Measurements from ENCODE around the gene GBGT1. TPM values are rescaled to one million over a fixed set of nuclear protein-coding genes. Genes with fewer than 3 reads are reported as not detected.
A peak's percentile ranks its signal among the peaks of the same experiment; 100 is the strongest.

The GBGT1 gene
- total and polyA plus RNA-seq, 9 of the 15 experiments (the other 6 are each of a cell fraction or from before 2014, with no cell fraction given): 0.55 to 25.8 (median 13.7) TPM

DNA sequence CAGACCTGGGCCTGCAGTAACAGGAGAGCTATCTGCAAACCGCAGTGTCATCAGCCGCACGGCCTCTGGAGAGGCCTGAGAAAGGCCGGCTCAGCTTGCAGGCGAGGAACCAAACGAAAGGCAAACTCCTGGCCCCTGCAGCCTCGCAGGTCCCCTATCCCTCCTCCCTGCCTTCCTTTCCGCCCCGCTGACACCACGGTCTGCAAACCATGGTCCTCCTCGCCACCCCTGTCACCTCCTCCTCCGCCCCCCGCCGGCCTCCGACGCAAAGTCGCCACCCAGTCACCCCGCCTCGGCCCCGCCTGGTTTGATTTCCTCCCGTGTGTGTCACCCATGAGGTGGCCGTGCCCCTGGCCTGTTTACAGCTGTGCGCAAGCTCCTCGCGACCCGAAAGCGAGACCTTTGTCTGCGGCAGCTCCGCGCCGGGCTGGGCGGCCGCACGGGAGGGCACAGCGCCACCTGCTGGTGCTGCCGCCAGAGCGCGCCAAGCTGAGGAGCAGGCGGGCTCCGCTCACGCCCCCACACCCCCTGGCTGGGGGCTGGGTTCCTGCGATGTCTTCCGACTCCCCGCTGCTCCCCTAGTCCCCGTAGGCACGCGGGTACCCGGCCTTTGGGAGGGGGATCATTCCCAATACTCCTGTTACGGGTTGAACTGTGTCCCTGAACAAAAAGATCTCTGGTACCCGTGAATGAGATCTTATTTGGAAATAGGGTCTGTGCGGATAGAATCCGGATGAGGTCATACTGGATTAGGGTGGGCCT is 19.4 kb downstream of the GBGT1 start (continued):
- TF ChIP-seq, protein P1, sequence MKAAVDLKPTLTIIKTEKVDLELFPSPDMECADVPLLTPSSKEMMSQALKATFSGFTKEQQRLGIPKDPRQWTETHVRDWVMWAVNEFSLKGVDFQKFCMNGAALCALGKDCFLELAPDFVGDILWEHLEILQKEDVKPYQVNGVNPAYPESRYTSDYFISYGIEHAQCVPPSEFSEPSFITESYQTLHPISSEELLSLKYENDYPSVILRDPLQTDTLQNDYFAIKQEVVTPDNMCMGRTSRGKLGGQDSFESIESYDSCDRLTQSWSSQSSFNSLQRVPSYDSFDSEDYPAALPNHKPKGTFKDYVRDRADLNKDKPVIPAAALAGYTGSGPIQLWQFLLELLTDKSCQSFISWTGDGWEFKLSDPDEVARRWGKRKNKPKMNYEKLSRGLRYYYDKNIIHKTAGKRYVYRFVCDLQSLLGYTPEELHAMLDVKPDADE (conservative IDR thresholded peaks at IDR 0.05; ENCODE audit: control insufficient read depth, low read depth, low read length): 0 out of 2 replicates have a peak, but pooled peaks have one; percentile 37
- TF ChIP-seq EZH2 (IDR thresholded peaks at IDR 0.05; ENCODE audit: borderline replicate concordance, low read depth, low read length) (no peak), CHD4 (IDR thresholded peaks at IDR 0.05; ENCODE audit: insufficient read depth, insufficient replicate concordance, low read depth, low read length, poor library complexity, severe bottlenecking) (no peak), PTRF (tag; IDR thresholded peaks at IDR 0.05) (no peak), HNRNPK (IDR thresholded peaks at IDR 0.05; ENCODE audit: low read depth, low read length, poor library complexity, severe bottlenecking) (peak; percentile 59), SAFB2 (IDR thresholded peaks at IDR 0.05; ENCODE audit: borderline replicate concordance, low read depth, low read length, severe bottlenecking) (no peak), RAD21 (CRISPR knock-in tag; conservative IDR thresholded peaks at IDR 0.05 in 1 of 2, IDR thresholded peaks at IDR 0.05 in 1 of 2) (peak; percentile 90 to 97), MBD2 (IDR thresholded peaks at IDR 0.05; ENCODE audit: borderline replicate concordance, low read depth) (peak; percentile 45; the same call in 1 of the 2 replicates), SRSF3 (IDR thresholded peaks at IDR 0.05; ENCODE audit: insufficient read depth, low read length) (no peak), MTA2 (IDR thresholded peaks at IDR 0.05; ENCODE audit: low read depth) (peak; percentile 2; the same call in 1 of the 2 replicates), TRIM24 (IDR thresholded peaks at IDR 0.05) (peak in 1 of 2 experiments; percentile 62; a peak in 2 of 4 replicates), ARID2 (IDR thresholded peaks at IDR 0.05) (peak; percentile 92)
- TF ChIP-seq, protein P2, sequence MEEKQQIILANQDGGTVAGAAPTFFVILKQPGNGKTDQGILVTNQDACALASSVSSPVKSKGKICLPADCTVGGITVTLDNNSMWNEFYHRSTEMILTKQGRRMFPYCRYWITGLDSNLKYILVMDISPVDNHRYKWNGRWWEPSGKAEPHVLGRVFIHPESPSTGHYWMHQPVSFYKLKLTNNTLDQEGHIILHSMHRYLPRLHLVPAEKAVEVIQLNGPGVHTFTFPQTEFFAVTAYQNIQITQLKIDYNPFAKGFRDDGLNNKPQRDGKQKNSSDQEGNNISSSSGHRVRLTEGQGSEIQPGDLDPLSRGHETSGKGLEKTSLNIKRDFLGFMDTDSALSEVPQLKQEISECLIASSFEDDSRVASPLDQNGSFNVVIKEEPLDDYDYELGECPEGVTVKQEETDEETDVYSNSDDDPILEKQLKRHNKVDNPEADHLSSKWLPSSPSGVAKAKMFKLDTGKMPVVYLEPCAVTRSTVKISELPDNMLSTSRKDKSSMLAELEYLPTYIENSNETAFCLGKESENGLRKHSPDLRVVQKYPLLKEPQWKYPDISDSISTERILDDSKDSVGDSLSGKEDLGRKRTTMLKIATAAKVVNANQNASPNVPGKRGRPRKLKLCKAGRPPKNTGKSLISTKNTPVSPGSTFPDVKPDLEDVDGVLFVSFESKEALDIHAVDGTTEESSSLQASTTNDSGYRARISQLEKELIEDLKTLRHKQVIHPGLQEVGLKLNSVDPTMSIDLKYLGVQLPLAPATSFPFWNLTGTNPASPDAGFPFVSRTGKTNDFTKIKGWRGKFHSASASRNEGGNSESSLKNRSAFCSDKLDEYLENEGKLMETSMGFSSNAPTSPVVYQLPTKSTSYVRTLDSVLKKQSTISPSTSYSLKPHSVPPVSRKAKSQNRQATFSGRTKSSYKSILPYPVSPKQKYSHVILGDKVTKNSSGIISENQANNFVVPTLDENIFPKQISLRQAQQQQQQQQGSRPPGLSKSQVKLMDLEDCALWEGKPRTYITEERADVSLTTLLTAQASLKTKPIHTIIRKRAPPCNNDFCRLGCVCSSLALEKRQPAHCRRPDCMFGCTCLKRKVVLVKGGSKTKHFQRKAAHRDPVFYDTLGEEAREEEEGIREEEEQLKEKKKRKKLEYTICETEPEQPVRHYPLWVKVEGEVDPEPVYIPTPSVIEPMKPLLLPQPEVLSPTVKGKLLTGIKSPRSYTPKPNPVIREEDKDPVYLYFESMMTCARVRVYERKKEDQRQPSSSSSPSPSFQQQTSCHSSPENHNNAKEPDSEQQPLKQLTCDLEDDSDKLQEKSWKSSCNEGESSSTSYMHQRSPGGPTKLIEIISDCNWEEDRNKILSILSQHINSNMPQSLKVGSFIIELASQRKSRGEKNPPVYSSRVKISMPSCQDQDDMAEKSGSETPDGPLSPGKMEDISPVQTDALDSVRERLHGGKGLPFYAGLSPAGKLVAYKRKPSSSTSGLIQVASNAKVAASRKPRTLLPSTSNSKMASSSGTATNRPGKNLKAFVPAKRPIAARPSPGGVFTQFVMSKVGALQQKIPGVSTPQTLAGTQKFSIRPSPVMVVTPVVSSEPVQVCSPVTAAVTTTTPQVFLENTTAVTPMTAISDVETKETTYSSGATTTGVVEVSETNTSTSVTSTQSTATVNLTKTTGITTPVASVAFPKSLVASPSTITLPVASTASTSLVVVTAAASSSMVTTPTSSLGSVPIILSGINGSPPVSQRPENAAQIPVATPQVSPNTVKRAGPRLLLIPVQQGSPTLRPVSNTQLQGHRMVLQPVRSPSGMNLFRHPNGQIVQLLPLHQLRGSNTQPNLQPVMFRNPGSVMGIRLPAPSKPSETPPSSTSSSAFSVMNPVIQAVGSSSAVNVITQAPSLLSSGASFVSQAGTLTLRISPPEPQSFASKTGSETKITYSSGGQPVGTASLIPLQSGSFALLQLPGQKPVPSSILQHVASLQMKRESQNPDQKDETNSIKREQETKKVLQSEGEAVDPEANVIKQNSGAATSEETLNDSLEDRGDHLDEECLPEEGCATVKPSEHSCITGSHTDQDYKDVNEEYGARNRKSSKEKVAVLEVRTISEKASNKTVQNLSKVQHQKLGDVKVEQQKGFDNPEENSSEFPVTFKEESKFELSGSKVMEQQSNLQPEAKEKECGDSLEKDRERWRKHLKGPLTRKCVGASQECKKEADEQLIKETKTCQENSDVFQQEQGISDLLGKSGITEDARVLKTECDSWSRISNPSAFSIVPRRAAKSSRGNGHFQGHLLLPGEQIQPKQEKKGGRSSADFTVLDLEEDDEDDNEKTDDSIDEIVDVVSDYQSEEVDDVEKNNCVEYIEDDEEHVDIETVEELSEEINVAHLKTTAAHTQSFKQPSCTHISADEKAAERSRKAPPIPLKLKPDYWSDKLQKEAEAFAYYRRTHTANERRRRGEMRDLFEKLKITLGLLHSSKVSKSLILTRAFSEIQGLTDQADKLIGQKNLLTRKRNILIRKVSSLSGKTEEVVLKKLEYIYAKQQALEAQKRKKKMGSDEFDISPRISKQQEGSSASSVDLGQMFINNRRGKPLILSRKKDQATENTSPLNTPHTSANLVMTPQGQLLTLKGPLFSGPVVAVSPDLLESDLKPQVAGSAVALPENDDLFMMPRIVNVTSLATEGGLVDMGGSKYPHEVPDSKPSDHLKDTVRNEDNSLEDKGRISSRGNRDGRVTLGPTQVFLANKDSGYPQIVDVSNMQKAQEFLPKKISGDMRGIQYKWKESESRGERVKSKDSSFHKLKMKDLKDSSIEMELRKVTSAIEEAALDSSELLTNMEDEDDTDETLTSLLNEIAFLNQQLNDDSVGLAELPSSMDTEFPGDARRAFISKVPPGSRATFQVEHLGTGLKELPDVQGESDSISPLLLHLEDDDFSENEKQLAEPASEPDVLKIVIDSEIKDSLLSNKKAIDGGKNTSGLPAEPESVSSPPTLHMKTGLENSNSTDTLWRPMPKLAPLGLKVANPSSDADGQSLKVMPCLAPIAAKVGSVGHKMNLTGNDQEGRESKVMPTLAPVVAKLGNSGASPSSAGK (IDR thresholded peaks at IDR 0.05): peak; percentile 79

All from K562 (cell line).